ENCODE measurements around the gene TTC33.
A peak's percentile ranks its signal among the peaks of the same experiment; 100 is the strongest.
"Not testable (repeated sequence)": the region's sequence is repeated elsewhere in the genome, so short reads cannot be mapped to it uniquely, and the experiment has no call there.

TTC33 gene

DNA sequence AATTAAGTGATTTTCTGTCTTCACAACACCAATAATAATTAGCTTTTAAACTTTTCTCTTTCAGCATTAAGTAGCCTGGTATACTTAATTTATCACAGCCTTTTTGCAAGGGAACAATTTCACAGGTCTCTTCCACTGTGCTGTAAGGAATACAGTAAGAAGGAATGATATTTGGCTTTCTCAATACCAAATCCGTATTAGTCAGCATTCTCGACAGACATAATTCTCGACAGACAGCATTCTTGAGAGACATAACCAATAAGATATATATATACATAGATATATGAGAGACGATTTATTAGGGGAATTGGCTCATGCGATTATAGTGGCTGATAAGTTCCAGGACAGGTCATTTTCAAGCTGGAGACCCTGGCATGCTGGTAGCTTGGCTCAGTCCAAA, 24.4 kb upstream of the TTC33 start:
- no peak for DNase-seq (ENCODE audit: low read depth in 2 of 2)

GRCh38 chr5:40779561-40779960, 23.8 kb upstream of the TTC33 start:
- DNase-seq (ENCODE audit: low read depth in 2 of 2) = no peak

DNA sequence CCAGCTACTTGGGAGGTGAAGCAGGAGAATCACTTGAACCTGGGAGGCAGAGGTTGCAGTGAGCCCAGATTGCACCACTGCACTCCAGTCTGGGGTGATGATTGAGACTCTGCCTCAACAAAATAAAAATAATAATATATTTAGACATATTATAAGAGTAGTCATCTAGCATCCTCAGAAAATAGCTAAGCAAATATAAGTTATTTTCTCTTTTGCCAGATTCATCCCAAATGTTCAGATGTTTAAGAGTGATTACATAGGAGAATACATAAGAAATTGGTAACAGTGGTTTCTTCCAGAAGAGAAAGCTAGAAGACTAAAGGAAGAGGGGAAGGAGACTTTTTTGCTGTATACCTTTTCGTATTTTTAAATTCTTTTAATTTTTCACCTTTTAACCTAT, 22.4 kb upstream of the TTC33 start:
- DNase-seq (ENCODE audit: low read depth in 2 of 2) = no peak

GRCh38 chr5:40776658-40776977, 20.9 kb upstream of the TTC33 start:
- no peak for DNase-seq (ENCODE audit: low read depth in 2 of 2)

GRCh38 chr5:40775846-40776657, 20.3 kb upstream of the TTC33 start:
- no peak for DNase-seq (ENCODE audit: low read depth in 2 of 2)

GRCh38 chr5:40775085-40775845, 19.5 kb upstream of the TTC33 start:
- no peak for DNase-seq (ENCODE audit: low read depth in 2 of 2)

- DNase-seq (ENCODE audit: low read depth in 2 of 2) = no peak
Measured at GRCh38 chr5:40774623-40775022, 18.9 kb upstream of the TTC33 start.

GRCh38 chr5:40770764-40771163, 15.0 kb upstream of the TTC33 start:
- no peak for DNase-seq (ENCODE audit: low read depth in 2 of 2)

DNA sequence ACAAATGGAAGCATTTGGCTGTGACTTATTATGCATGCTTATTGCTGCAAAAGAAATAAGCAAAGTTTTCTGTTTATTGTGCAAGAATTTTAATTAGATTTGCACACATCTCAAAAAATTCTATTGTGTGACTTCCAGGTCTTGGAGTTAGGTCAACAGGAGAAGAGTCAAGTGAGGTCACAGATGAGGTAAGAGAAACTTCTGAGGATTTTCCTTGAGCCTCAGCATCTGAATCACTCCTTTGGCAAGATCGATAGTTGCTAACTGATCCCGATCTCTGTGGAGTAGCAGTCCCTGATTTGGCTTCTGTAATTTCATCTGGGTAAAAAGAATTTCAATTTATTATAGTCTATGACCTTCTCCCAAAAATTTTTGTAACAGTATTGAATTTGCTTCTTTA, 6.9 kb upstream of the TTC33 start:
- DNase-seq (ENCODE audit: low read depth in 2 of 2) = no peak

DNA sequence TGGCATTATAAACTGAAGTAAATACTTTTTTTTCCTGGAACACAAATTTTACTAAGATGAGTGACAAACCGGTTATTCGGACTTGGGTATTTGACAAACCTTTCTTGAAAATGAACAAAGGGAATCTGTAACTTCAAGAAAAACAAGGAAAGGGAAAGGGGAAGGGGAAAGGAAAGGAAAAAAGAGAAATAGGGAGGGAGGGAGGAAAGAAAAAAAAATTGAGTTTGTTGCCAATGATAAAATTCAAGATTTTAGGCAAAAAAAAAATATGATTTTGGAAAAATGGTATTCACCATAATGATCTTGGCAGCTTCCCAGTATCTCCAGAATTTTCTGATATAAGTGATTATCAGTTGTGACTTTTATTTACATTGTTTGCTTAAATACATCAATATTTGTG, 1.6 kb upstream of the TTC33 start:
- DNase-seq (ENCODE audit: low read depth in 2 of 2) = no peak

GRCh38 chr5:40755093-40755406, 711 bp downstream of the TTC33 start:
- DNase-seq (ENCODE audit: low read depth in 2 of 2) = peak; percentile 35 to 47

- DNase-seq (ENCODE audit: low read depth in 2 of 2) = no peak
Measured at GRCh38 chr5:40754381-40755092, 1.2 kb downstream of the TTC33 start.

DNA sequence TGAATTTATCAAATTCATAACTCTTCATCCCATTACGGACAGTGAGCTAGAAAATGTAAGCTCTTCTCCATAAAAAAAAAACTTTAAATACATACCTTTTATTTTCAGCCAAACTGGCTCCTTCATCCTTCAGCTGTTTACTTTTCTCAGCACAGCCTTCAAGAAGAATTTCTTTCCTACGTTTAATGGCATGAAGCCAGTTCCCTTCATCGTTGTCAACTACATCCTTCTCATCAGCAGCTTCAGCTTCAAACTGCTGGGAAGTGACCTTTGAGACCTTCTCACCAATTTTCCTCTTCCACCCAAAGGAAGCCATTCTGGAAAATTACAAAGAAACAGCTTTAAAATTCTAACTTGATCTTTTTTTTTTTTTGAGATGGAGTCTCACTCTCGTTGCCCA, 9.1 kb downstream of the TTC33 start:
- no peak for DNase-seq (ENCODE audit: low read depth in 2 of 2)

- DNase-seq (ENCODE audit: low read depth in 2 of 2) = no peak
Measured at GRCh38 chr5:40743771-40744170, 12.0 kb downstream of the TTC33 start.

DNA sequence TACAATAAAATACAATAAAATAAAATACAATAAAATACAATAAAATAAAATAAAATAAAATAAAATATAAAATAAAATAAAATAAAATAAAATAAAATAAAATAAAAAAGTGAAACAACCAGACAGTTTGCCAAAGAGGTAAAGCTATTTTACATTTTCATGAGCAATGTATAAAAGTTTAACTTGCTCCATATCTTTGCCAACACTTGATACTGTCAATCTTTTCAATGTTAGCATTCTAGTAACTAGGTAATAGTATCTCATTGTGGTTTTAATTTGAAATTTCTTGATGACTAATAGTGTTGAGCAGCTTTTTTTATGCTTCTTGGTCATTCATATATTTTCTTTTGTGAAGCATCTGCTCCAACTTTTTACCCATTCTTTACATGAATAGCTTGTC, 17.3 kb downstream of the TTC33 start:
- DNase-seq (ENCODE audit: low read depth in 2 of 2) = no peak

GRCh38 chr5:40736103-40736875, 19.5 kb downstream of the TTC33 start:
- DNase-seq (ENCODE audit: low read depth in 2 of 2) = peak in 1 of 2 donors; percentile 9

GRCh38 chr5:40735609-40736008, 20.2 kb downstream of the TTC33 start:
- DNase-seq (ENCODE audit: low read depth in 2 of 2) = no peak

DNA sequence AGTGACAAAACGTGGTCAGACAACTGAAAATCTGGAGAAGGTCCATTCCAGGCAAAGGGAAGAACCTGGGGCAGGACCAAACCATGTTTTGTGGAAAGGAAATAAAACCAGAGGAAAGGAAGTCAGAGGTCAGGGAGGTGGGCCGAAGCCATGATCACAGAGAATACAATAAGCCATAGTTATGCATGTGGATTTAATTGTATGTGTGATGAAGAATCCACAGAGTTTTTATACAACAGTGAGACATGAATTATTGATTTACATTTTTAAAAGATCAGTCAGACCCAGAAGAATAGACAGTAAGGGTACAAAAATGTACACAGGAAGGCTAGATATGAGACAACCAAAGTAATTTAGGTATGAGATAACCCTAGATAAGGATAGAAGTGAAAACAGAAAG, 20.8 kb downstream of the TTC33 start:
- no peak for DNase-seq (ENCODE audit: low read depth in 2 of 2)

DNA sequence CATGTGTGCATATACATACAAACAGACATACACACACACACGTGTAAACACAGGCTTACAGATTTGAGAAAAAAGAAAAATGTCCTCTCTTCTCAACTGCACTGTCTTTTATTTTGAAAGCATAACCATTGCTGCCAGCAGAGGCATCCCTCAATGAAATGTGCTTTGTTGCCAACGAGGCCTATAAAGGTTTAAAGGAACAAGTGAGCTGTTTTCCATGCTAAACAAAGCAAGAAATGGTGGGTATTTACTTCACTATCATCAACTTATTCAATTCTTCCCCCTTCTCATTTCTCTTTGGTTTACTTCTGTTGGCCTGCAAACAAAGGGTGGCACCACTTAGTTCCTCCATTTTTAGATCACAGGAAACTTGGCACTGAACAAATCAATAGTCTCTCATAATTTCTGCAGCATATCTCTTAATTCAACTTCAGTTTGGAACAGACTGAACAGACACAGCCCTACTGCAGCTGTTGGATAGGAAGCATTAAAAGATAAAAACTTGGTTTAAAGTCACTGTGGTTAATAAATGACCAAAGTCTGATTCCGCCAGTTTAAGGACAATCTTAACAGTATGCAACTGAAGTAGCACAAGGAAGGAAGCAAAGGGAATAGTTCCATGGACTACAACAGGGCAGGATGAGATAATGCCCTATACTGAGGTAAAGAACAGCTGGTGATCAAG, 21.7 kb downstream of the TTC33 start:
- DNase-seq (ENCODE audit: low read depth in 2 of 2) = no peak

- no peak for DNase-seq (ENCODE audit: low read depth in 2 of 2)
Measured at GRCh38 chr5:40733434-40733833, 22.3 kb downstream of the TTC33 start.

DNA sequence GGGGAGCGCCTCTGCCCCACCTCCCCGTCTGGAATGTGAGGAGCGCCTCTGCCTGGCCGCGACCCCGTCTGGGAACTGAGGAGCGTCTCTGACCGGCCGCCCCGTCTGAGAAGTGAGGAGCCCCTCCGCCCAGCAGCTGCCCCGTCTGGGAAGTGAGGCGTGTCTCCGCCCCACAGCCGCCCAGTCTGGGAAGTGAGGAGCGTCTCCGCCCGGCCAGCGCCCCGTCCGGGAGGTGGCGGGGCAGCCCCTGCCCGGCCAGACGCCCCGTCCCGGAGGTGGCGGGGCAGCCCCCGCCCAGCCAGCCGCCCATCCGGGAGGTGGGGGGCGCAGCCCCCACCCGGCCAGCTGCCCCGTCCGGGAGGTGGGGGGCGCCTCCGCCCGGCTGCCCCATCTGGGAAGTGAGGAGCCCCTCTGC, 33.3 kb downstream of the TTC33 start:
- not testable (repeated sequence) for DNase-seq (ENCODE audit: low read depth in 2 of 2)

- DNase-seq (ENCODE audit: low read depth in 2 of 2) = no peak
Measured at GRCh38 chr5:40720069-40720468, 35.7 kb downstream of the TTC33 start.
